Aortic smooth muscle cell (primary cell): ENCODE results near the gene DENND2C. TPM values are rescaled to one million over a fixed set of nuclear protein-coding genes. Genes with fewer than 3 reads are reported as not detected.

Experiments used
- total RNA-seq: library from RNA; depleted of rRNA; stranded (reverse); fragments of >200 nt; gene quantifications from 2 replicates; pipeline ENCODE4 v1.2.3, GENCODE V29; 2014

Gene DENND2C, protein sequence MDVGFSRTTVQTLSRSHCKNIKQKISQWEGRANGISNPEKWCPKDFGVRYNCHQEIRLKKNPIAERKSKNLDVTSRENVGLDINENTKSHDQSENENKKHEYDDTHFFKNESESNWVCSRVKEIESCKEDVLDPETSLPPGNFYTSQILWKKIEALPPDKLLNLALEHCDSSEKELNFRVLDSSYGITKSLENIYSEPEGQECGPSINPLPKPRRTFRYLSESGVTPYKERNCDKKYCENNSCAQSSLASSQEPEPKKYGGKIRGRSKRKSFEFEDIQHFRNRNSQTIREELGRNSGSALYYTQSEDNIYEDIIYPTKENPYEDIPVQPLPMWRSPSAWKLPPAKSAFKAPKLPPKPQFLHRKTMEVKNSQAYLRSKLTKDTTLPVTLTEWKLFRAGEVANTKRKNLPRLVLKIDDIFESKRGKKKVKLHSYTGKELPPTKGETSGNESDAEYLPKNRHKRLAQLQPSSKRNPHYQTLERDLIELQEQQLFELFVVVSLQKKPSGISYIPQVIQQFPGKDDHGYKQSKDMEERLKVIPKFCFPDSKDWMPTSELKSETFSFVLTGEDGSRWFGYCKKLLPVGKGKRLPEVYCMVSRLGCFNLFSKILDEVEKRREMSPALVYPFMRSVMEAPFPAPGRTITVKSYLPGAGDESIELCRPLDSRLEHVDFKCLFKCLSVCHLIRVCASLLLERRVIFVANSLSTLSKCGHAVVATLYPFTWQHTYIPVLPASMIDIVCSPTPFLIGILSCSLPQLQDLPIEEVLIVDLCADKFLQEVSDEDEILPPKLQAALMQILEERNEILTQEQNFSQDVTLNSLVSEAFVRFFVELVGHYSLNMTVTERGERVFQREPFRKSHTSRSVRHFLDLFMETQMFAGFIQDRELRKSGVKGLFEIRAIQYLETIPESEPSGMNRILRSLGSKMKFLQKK
- 2.4 and 2.6 TPM in 2 replicates for total RNA-seq

DNA sequence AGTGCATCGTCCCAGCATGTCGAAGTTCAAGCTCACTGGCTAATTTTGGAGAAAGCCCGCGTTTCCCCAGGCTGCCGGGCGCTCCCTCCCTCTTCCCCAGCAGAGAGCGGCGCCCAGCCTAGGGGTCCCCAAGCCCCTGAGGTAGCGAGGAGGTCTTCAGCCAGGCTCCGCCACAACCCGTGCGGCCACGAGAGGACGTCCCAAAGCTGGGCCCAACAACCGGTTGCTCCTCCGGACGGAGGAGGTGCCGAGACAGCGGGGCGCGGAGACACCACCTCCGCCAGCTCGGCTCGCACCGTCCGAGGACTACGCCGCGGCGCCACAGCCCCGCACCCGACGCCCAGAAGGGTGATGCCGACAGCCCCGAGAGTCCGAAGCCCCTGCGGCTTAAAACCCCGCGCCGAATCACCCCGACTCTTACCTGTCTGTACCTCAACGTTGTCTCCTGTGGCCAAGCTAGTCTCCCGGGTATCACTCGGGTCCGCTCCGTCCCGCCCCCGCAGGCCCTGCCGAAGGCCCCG is at the start of gene DENND2C:
DENND2C (minus strand) TSS at position 488 of the 521 bp plus-strand sequence. CDS start 44,065 bp downstream, outside the sequence.

DNA sequence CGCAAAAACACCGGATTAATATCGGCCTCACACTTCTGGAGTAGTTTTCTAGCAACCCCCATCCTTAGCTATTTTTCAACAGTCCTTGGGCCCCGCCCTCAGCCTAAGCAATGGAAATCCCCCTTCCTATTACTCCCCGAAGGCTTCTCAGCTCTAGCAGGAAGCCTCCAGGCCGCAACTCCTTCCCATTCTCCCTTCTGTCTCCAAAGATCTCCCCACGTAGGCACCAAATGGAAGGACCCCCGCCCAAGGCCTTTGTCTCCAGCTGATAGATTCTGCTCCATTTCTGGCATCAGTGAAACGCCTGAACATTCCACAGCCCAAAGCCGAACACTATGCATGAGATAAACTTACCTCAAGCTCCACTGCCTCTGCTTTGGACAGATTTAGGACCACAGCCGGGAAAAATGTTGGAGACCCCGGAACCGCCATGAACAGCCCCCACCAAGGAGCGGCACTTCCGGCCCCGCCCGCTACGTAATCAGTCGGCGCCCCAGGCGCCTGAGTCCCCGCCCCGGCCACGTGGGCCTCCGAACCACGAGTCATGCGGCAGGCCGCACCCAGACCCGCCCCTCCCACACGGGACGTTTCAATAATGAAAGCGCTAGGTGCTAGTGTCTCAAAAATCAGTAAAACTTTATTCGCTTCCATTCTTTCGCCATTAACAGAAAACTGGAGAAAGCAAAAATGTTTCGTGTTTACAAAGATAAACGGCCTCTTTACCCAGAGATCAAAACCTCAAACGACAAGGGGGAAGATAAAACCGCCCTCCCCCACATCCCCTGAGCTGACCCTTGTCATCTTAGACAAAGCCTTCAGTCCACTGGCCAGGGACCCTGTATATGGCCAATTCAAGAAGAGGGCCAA is 46.7 kb upstream of the DENND2C start, which contains the start of gene NRAS:
NRAS (minus strand) TSS at position 468 of the 867 bp plus-strand sequence. CDS start 611 bp downstream, outside the sequence.

DNA sequence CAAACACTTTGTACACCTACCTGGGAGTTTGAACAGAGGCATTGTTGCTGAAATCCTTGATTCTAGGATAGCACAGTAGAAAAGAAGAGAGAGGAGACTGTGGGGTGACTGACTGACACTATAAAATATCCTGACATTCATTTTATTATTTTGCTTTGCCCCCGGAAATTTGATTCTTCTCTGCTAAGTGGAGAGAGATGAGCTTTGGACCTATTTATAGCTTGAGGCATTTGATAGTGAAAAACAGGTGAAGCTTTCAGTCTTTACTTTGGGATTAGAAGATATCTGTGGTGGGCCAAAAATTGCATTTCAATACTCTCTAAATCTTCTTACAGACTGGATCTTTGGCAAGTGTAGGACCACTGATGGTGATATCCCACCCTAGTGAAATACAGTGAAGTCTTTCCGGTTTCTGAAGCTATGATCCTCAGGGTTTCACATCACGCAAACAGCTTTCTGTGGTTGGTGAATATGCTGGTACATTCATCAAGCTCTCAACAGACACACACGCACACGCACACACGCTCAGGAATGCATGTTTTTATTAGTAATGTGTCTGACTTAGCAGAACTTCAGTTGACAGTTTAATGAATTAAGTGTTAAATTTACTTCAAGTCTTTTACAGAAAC is 25.7 kb upstream of the DENND2C start, which contains the start of gene AMPD1:
AMPD1 (minus strand) TSS at position 117 of the 629 bp plus-strand sequence; CDS start at position 42, 75 bp downstream.

DNA sequence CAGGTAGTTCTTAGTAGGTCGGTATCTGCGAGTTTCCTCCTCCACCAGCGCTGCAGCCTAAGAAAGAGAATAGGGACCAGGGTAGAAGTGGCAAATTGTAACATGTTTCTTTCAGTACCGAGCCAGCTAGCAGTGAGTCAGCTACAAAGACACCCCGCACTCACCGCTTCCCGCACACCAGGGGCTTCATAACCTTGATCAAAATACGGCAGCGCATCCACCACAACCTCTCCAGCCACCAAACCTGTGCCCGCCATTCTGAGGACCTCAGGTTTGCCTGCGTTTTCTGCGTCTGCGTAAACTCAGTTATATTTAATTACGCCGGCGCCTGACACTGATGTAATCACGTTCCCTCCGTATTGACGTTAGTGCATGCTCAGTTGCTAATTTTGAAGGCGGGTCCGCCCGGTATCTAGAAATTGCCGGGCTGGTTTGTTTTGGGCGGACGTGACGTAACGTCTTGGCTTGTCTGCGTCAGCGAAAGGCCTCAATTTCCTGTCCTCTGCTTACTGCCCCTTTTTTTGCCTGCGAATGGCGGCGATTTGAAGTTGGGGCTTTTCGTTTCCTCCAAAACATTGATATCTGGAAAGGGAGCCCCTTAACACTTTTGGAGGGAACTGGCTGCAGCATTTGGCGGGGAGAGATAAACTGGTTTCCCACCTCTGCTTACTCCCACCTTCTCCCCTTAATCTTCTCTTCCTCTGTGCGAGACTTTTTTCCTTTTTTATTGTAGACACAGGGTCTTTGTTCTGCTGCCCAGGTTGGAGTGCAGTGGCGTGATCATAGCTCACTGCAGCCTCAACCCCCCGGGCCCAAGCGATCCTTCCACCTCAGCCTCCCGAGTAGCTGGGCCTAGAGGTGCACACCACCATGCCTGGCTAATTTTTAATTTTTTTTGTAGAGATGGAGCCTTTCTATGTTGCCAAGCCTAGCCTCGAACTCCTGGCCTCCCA is 88.2 kb downstream of the DENND2C start, which contains the start of gene BCAS2:
BCAS2 (minus strand) TSS at position 281 of the 953 bp plus-strand sequence; CDS start at position 257, 24 bp downstream.

Other genes starting within 250 kb of the DENND2C start
- 19.2 and 25.4 TPM in 2 replicates for gene TRIM33, start 158.8 kb downstream of the DENND2C start, total RNA-seq
- 41.9 and 43.2 TPM in 2 replicates for gene BCAS2, start 88.4 kb downstream of the DENND2C start, total RNA-seq
- gene AMPD1, start 25.5 kb upstream of the DENND2C start, total RNA-seq: not detected in 2 replicates
- 42.5 and 45.9 TPM in 2 replicates for gene NRAS, start 46.7 kb upstream of the DENND2C start, total RNA-seq
- 967 TPM in 2 replicates for gene CSDE1, start 87.9 kb upstream of the DENND2C start, total RNA-seq
- gene SIKE1, start 110.6 kb upstream of the DENND2C start, total RNA-seq: 63.1 and 63.5 TPM in 2 replicates
- gene SYCP1, start 184.8 kb upstream of the DENND2C start, total RNA-seq: not detected in 2 replicates